ENCODE data around the gene PTPRT.

PTPRT gene

DNA sequence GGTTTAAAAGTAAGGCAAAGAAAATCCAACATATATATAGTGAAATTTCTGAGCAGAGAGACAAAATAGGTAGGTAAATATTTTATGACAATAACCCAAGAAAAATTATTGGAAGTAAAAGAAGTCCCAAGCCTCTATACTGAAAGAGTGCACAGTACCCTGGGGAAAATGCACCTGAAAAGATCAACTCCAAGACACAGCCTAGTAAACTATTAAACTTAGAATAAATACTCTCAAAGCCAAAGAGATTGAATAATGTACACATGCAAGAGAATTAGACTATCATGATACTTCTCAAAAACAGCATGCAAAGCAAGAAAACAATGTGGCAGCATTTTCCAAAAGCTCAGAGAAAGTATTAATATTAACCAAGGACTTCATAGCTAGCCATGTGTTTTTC is 894.7 kb downstream of the PTPRT start:
- TF ChIP-seq EGR1 (IDR thresholded peaks at IDR 0.05): no peak
- no peak for TF ChIP-seq TCF12 (IDR thresholded peaks at IDR 0.05; ENCODE audit: low read depth)
- TF ChIP-seq FOXM1 (IDR thresholded peaks at IDR 0.05; ENCODE audit: borderline replicate concordance, low read depth): no peak
- TF ChIP-seq TAF1 (IDR thresholded peaks at IDR 0.05; ENCODE audit: low read depth): no peak
- no peak for TF ChIP-seq ZBTB7A (IDR thresholded peaks at IDR 0.05; ENCODE audit: low read depth)
- TF ChIP-seq USF1 (IDR thresholded peaks at IDR 0.05): no peak
- TF ChIP-seq YY1 (IDR thresholded peaks at IDR 0.05; ENCODE audit: low read depth): no peak

DNA sequence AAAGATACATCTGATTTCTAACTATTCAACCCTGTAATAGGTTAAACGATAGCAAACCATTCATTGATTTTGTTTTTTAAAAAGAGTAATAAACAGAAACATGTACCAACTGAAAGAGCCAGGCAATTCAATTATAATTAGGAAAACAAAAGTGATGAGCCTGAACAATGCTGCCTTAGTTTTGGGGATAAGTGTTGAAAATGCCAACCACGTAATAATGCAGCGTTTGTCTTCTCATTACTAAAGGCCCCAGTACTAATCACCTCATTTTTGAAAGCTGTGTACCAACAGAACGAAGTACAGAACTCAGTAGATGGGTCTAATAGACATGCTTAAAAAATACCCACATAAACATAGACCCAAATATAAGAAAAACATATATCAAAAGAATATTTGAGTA is 907.9 kb downstream of the PTPRT start:
- no peak for TF ChIP-seq EGR1 (IDR thresholded peaks at IDR 0.05)

- TF ChIP-seq TEAD4 (IDR thresholded peaks at IDR 0.05): no peak
- no peak for TF ChIP-seq EP300 (IDR thresholded peaks at IDR 0.05; ENCODE audit: borderline replicate concordance)
- TF ChIP-seq TAF1 (IDR thresholded peaks at IDR 0.05; ENCODE audit: low read depth): no peak
- no peak for TF ChIP-seq CEBPB (IDR thresholded peaks at IDR 0.05)
- TF ChIP-seq USF1 (IDR thresholded peaks at IDR 0.05): no peak
- no peak for TF ChIP-seq MAX (IDR thresholded peaks at IDR 0.05)
- TF ChIP-seq RAD21 (IDR thresholded peaks at IDR 0.05; ENCODE audit: low read depth): no peak
- no peak for TF ChIP-seq YY1 (IDR thresholded peaks at IDR 0.05; ENCODE audit: low read depth)
- TF ChIP-seq NFIC (IDR thresholded peaks at IDR 0.05): no peak
- TF ChIP-seq ZBTB7A (IDR thresholded peaks at IDR 0.05; ENCODE audit: low read depth): no peak
- TF ChIP-seq, protein P1, sequence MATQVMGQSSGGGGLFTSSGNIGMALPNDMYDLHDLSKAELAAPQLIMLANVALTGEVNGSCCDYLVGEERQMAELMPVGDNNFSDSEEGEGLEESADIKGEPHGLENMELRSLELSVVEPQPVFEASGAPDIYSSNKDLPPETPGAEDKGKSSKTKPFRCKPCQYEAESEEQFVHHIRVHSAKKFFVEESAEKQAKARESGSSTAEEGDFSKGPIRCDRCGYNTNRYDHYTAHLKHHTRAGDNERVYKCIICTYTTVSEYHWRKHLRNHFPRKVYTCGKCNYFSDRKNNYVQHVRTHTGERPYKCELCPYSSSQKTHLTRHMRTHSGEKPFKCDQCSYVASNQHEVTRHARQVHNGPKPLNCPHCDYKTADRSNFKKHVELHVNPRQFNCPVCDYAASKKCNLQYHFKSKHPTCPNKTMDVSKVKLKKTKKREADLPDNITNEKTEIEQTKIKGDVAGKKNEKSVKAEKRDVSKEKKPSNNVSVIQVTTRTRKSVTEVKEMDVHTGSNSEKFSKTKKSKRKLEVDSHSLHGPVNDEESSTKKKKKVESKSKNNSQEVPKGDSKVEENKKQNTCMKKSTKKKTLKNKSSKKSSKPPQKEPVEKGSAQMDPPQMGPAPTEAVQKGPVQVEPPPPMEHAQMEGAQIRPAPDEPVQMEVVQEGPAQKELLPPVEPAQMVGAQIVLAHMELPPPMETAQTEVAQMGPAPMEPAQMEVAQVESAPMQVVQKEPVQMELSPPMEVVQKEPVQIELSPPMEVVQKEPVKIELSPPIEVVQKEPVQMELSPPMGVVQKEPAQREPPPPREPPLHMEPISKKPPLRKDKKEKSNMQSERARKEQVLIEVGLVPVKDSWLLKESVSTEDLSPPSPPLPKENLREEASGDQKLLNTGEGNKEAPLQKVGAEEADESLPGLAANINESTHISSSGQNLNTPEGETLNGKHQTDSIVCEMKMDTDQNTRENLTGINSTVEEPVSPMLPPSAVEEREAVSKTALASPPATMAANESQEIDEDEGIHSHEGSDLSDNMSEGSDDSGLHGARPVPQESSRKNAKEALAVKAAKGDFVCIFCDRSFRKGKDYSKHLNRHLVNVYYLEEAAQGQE (IDR thresholded peaks at IDR 0.05; ENCODE audit: low read depth): no peak
- no peak for TF ChIP-seq FOXM1 (IDR thresholded peaks at IDR 0.05; ENCODE audit: borderline replicate concordance, low read depth)
- TF ChIP-seq CREB1 (IDR thresholded peaks at IDR 0.05; ENCODE audit: low read depth): no peak
- no peak for TF ChIP-seq EGR1 (IDR thresholded peaks at IDR 0.05)
- TF ChIP-seq TCF12 (IDR thresholded peaks at IDR 0.05; ENCODE audit: low read depth): no peak
Observed at GRCh38 chr20:42276718-42277602, 912.7 kb downstream of the PTPRT start.

DNA sequence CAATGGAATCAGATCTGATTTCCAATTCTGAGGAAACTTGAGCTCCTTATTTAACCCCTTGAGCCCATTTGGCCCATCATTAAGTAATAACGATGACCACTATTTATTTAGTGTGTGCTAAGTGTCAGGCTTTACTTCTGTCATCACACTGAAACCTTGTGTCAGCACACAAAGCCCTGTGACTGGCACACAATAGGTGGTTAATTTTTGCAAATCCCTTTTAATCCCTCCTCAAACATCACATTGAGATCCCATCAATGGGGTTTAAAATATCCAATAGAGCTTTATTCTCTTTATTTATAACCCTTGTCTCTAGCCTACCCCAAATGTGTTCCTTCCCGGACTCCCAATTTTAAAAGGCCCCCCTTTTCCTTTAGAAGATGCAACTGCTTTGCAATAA is 914.7 kb downstream of the PTPRT start:
- no peak for TF ChIP-seq EP300 (IDR thresholded peaks at IDR 0.05; ENCODE audit: borderline replicate concordance)
- no peak for TF ChIP-seq CREB1 (IDR thresholded peaks at IDR 0.05; ENCODE audit: low read depth)
- TF ChIP-seq EGR1 (IDR thresholded peaks at IDR 0.05): no peak
- TF ChIP-seq MAX (IDR thresholded peaks at IDR 0.05): no peak
- TF ChIP-seq USF1 (IDR thresholded peaks at IDR 0.05): no peak
- TF ChIP-seq ZBTB7A (IDR thresholded peaks at IDR 0.05; ENCODE audit: low read depth): no peak
- no peak for TF ChIP-seq FOXM1 (IDR thresholded peaks at IDR 0.05; ENCODE audit: borderline replicate concordance, low read depth)
- no peak for TF ChIP-seq RAD21 (IDR thresholded peaks at IDR 0.05; ENCODE audit: low read depth)
- no peak for TF ChIP-seq NFIC (IDR thresholded peaks at IDR 0.05)
- no peak for TF ChIP-seq TCF12 (IDR thresholded peaks at IDR 0.05; ENCODE audit: low read depth)
- TF ChIP-seq TAF1 (IDR thresholded peaks at IDR 0.05; ENCODE audit: low read depth): no peak
- no peak for TF ChIP-seq YY1 (IDR thresholded peaks at IDR 0.05; ENCODE audit: low read depth)
- TF ChIP-seq, protein P1 (IDR thresholded peaks at IDR 0.05; ENCODE audit: low read depth): no peak
- TF ChIP-seq CEBPB (IDR thresholded peaks at IDR 0.05): no peak
- no peak for TF ChIP-seq TEAD4 (IDR thresholded peaks at IDR 0.05)

DNA sequence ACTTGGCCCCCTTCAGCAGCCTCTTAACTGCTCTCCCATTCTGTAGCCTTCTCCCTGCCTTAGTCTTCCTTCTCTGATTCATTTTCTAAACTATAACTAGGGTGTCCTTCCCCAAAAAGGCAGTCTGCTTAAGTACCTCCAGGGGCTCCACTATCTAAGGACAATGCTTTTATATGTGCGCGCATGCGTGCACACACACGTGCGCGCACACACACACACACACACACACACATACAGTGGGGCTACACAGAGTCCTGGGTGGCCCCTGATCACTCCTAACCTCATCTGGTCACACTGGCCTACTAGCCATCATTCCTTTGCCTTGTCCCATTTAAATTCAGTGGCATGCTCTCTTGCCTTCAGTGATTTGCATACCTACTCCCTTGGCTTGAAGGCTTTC is 917.2 kb downstream of the PTPRT start:
- no peak for TF ChIP-seq RAD21 (IDR thresholded peaks at IDR 0.05; ENCODE audit: low read depth)
- TF ChIP-seq, protein P1 (IDR thresholded peaks at IDR 0.05; ENCODE audit: low read depth): no peak
- TF ChIP-seq MAX (IDR thresholded peaks at IDR 0.05): no peak
- no peak for TF ChIP-seq TAF1 (IDR thresholded peaks at IDR 0.05; ENCODE audit: low read depth)
- no peak for TF ChIP-seq USF1 (IDR thresholded peaks at IDR 0.05)
- no peak for TF ChIP-seq CREB1 (IDR thresholded peaks at IDR 0.05; ENCODE audit: low read depth)
- no peak for TF ChIP-seq TEAD4 (IDR thresholded peaks at IDR 0.05)
- no peak for TF ChIP-seq FOXM1 (IDR thresholded peaks at IDR 0.05; ENCODE audit: borderline replicate concordance, low read depth)
- no peak for TF ChIP-seq TCF12 (IDR thresholded peaks at IDR 0.05; ENCODE audit: low read depth)
- no peak for TF ChIP-seq EGR1 (IDR thresholded peaks at IDR 0.05)

All from Ishikawa (cell line).